PC-9 (cell line): ENCODE data around the gene GAPDH. TPM values are rescaled to one million over a fixed set of nuclear protein-coding genes. Genes with fewer than 3 reads are reported as not detected.

ENCODE experiments used
- BruUV-seq: library from RNA; stranded (reverse); fragments of 400-500 nt; replicated peaks from 2 replicates; lab custom pipeline; 2021; lab: Mats Ljungman, UMichigan
- CTCF ChIA-PET: fragments of 300-600 bp; sonication (Branson Sonifier 250); formaldehyde crosslinking; loops from one replicate; lab custom pipeline; 2022; ENCODE audit warnings: antibody characterized with exemption; lab: Charles Lee
- POLR2A ChIA-PET: fragments of 300-600 bp; sonication (Branson Sonifier 250); formaldehyde crosslinking; loops from one replicate; lab custom pipeline; 2022; ENCODE audit warnings: antibody characterized with exemption; ENCODE audit not compliant: unreplicated experiment; lab: Charles Lee
- DNase-seq, 2 experiments: peaks; one replicate each; pipeline versions ENCODE4 v3.0.0 to v3.0.0-alpha.2; 2015 to 2022; ENCODE audit warnings: mixed read lengths in 1 of 2
- H2AFZ ChIP-seq: fragments of 200-600 bp; sonication (generic); 2 replicates; pipeline ENCODE4 v1.8.1; 2017; ENCODE audit warnings: antibody characterized with exemption
- H3F3A ChIP-seq: fragments of 200-600 bp; sonication (generic); 2 replicates; pipeline ENCODE4 v1.8.1; 2017; ENCODE audit warnings: antibody characterized with exemption, mild to moderate bottlenecking, low read depth; ENCODE audit not compliant: insufficient read depth
- H3K27ac ChIP-seq: fragments of 200-600 bp; sonication (generic); 2 replicates; pipeline ENCODE4 v1.6.1; 2016; ENCODE audit warnings: mixed run types
- H3K27me3 ChIP-seq: fragments of 200-600 bp; sonication (generic); 2 replicates; pipeline ENCODE4 v1.6.1; 2016; ENCODE audit warnings: low read depth, mixed run types; ENCODE audit not compliant: insufficient read depth
- H3K36me3 ChIP-seq: fragments of 200-600 bp; sonication (generic); 2 replicates; pipeline ENCODE4 v1.6.1; 2016; ENCODE audit warnings: low read depth, mixed run types
- H3K4me1 ChIP-seq: fragments of 200-600 bp; sonication (generic); replicated peaks from 2 replicates; pipeline ENCODE4 v1.6.1; 2016; ENCODE audit warnings: mixed run types; ENCODE audit not compliant: insufficient read depth
- H3K4me2 ChIP-seq: fragments of 200-600 bp; sonication (generic); 2 replicates; pipeline ENCODE4 v1.6.1; 2017; ENCODE audit warnings: mixed run types
- H3K4me3 ChIP-seq: fragments of 200-600 bp; sonication (generic); 2 replicates; pipeline ENCODE4 v1.6.1; 2016; ENCODE audit warnings: mixed run types
- H3K79me2 ChIP-seq: fragments of 200-600 bp; sonication (generic); 2 replicates; pipeline ENCODE4 v1.6.1; 2017; ENCODE audit warnings: low read depth, mixed run types
- H3K9me2 ChIP-seq: fragments of 200-600 bp; sonication (generic); 2 replicates; pipeline ENCODE4 v1.8.1; 2017; ENCODE audit warnings: mild to moderate bottlenecking; ENCODE audit not compliant: insufficient read depth
- H3K9me3 ChIP-seq: fragments of 200-600 bp; sonication (generic); 2 replicates; pipeline ENCODE4 v1.8.1; 2016; ENCODE audit warnings: low read depth; ENCODE audit not compliant: insufficient read depth
- H4K20me1 ChIP-seq: fragments of 200-600 bp; sonication (generic); 2 replicates; pipeline ENCODE4 v1.8.1; 2017; ENCODE audit not compliant: insufficient read depth
- CTCF ChIP-seq: fragments of 200-600 bp; sonication (generic); conservative IDR thresholded peaks from 2 replicates; pipeline ENCODE4 v1.6.1; 2017; ENCODE audit warnings: mixed run types, antibody characterized with exemption, mild to moderate bottlenecking, moderate library complexity
- EZH2 ChIP-seq: fragments of 200-600 bp; sonication (generic); IDR thresholded peaks from 2 replicates; pipeline ENCODE4 v1.8.0; 2017; ENCODE audit warnings: antibody characterized with exemption, low read depth
- intact Hi-C: fragments of 100-400 bp; cut with micrococcal nuclease; formaldehyde crosslinking; loops from one replicate; pipeline ENCODE4 v1.10.0; 2022; ENCODE audit not compliant: unreplicated experiment
- total RNA-seq: library from RNA; stranded (reverse); gene quantifications from 2 replicates; pipeline ENCODE4 v1.2.3, GENCODE V29; 2021

GAPDH gene
- total RNA-seq, 1 experiment from 2014 or later = 8,169 TPM

DNA sequence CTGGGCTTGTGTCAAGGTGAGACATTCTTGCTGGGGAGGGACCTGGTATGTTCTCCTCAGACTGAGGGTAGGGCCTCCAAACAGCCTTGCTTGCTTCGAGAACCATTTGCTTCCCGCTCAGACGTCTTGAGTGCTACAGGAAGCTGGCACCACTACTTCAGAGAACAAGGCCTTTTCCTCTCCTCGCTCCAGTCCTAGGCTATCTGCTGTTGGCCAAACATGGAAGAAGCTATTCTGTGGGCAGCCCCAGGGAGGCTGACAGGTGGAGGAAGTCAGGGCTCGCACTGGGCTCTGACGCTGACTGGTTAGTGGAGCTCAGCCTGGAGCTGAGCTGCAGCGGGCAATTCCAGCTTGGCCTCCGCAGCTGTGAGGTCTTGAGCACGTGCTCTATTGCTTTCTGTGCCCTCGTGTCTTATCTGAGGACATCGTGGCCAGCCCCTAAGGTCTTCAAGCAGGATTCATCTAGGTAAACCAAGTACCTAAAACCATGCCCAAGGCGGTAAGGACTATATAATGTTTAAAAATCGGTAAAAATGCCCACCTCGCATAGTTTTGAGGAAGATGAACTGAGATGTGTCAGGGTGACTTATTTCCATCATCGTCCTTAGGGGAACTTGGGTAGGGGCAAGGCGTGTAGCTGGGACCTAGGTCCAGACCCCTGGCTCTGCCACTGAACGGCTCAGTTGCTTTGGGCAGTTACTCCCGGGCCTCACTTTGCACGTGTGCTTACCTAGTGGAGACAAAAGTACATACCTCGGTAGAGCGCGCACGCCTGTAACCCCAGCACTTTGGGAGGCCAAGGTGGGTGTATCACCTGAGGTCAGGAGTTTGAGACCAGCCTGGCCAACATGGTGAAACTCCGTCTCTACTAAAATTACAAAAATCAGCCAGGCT is 4.3 kb downstream of the GAPDH start:
- ChIA-PET POLR2A (interaction anchor here (0.6 to 1.0 kb wide), 4 partner anchors 9 to 259 kb away, joined by 3 to 4 read pairs (median 4); no protein-coding TSS in a partner anchor), CTCF (interaction anchor here (0.6 to 1.0 kb wide), 4 partner anchors 12 to 362 kb away, joined by 3 to 5 read pairs (median 3); no protein-coding TSS in a partner anchor)
- H3K4me3 ChIP-seq = no peak overlapping the region
- peak overlapping the region; percentile 0; the same call in 1 of the 2 replicates for H3K27ac ChIP-seq
- peaks cover 33% of the 10 kb centered on the region for H3K79me2 ChIP-seq
- no TSS peak for BruUV-seq
- no peak overlapping the region for H3K4me2 ChIP-seq
- H3K4me1 ChIP-seq = peaks cover 30% of the 10 kb centered on the region
- intact Hi-C loops = loop anchor here (1.0 to 10.0 kb wide), 4 partner anchors 115 to 554 kb away; no protein-coding TSS in a partner anchor
- DNase-seq = peak in 1 of 2 experiments; percentile 21
- TF ChIP-seq CTCF (no peak), EZH2 (no peak)
- H3F3A ChIP-seq = peaks cover 72% of the 10 kb centered on the region
- H2AFZ ChIP-seq = no peak overlapping the region
- peaks cover 45% of the 10 kb centered on the region for H4K20me1 ChIP-seq
- no peaks in the 10 kb centered on the region for H3K9me2 ChIP-seq
- H3K9me3 ChIP-seq = no peaks in the 10 kb centered on the region
- peaks cover 35% of the 10 kb centered on the region for H3K36me3 ChIP-seq
- H3K27me3 ChIP-seq = no peaks in the 10 kb centered on the region

- H3K4me2 ChIP-seq = no peak overlapping the region
- H3K79me2 ChIP-seq = peaks cover 33% of the 10 kb centered on the region
- ChIA-PET CTCF (interaction anchor here (0.6 to 1.7 kb wide), 6 partner anchors 27 to 295 kb away, joined by 3 to 9 read pairs (median 4); no protein-coding TSS in a partner anchor), POLR2A (interaction anchor here (0.6 to 0.7 kb wide), 2 partner anchors 30 to 163 kb away, joined by 4 to 8 read pairs; no protein-coding TSS in a partner anchor)
- no peaks in the 10 kb centered on the region for H3K27me3 ChIP-seq
- H3K27ac ChIP-seq = no peak overlapping the region
- no TSS peak for BruUV-seq
- no peaks in the 10 kb centered on the region for H3K9me2 ChIP-seq
- H4K20me1 ChIP-seq = peaks cover 45% of the 10 kb centered on the region
- H3K36me3 ChIP-seq = peaks cover 35% of the 10 kb centered on the region
- no peak overlapping the region for H2AFZ ChIP-seq
- peaks cover 72% of the 10 kb centered on the region for H3F3A ChIP-seq
- TF ChIP-seq EZH2 (no peak), CTCF (no peak)
- no peak for DNase-seq
- H3K4me1 ChIP-seq = peaks cover 30% of the 10 kb centered on the region
- no peak overlapping the region for H3K4me3 ChIP-seq
- intact Hi-C loops = loop anchor here (10.0 kb wide), 3 partner anchors 324 to 554 kb away; no protein-coding TSS in a partner anchor
- no peaks in the 10 kb centered on the region for H3K9me3 ChIP-seq
Measured at GRCh38 chr12:6539314-6539682, 5.0 kb downstream of the GAPDH start.

- Histone ChIP-seq H3K4me1 (peaks cover 30% of the 10 kb centered on the region), H3F3A (peaks cover 68% of the 10 kb centered on the region), H3K27me3 (no peaks in the 10 kb centered on the region), H2AFZ (no peak overlapping the region), H3K9me2 (no peaks in the 10 kb centered on the region), H3K9me3 (no peaks in the 10 kb centered on the region), H3K4me3 (no peak overlapping the region), H3K36me3 (peaks cover 35% of the 10 kb centered on the region), H3K27ac (peak overlapping the region; percentile 21; the same call in 1 of the 2 replicates), H3K79me2 (peaks cover 30% of the 10 kb centered on the region), H3K4me2 (peak overlapping the region; percentile 70), H4K20me1 (peaks cover 44% of the 10 kb centered on the region)
- ChIA-PET CTCF (interaction anchor here (0.5 to 1.7 kb wide), 7 partner anchors 12 to 295 kb away, joined by 3 to 9 read pairs (median 4); no protein-coding TSS in a partner anchor), POLR2A (interaction anchor here (0.5 to 1.1 kb wide), 6 partner anchors 31 to 245 kb away, joined by 3 to 8 read pairs (median 5); partner anchors contain the start of gene LTBR)
- intact Hi-C loops = loop anchor here (1.0 to 10.0 kb wide), 4 partner anchors 7 to 555 kb away; no protein-coding TSS in a partner anchor
- BruUV-seq = no TSS peak
- peak in 1 of 2 experiments; percentile 43 for DNase-seq
- TF ChIP-seq EZH2 (no peak), CTCF (no peak)
Measured at GRCh38 chr12:6539707-6540134, 5.4 kb downstream of the GAPDH start.
